Left hindlimb (tissue), 1 donor: Measurements from ENCODE around the gene PLEKHM3.
"Not testable (repeated sequence)": the region's sequence is repeated elsewhere in the genome, so short reads cannot be mapped to it uniquely, and the experiment has no call there.

Source experiments
- DNase-seq: peaks from one replicate; pipeline ENCODE4 v3.0.0-alpha.2; 2018

PLEKHM3 gene

DNA sequence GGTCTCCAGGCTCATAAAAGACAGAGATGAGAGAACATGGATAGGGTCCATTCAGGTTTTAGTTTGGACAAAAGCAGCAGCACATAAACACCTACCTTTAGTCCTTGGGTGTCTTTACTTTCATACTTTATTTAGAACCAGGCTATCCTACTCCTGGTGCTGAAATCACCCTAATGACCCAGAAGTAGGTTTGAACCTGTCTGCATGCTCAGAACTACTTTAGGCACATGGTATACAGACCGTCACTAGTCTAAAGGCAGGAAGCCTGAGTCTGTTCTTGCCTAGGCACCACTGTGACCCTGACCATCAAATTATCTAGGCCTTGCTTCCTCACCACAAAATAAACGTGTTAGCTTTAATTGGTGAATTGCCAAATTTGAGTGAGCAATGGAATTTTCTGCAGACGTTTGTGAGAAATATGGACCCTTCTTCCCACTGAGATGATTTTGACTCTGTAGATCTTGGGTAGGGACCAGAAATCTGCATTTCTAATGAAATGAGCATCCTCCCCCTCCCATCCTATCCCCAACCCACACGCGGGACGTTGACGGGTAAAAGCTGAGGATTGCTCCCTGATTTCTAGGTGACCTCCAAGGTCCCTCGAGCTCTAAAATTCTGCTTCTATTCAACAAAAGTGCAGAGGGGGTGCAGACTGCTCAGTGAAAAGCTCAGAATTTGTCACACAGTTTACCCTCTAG, 75.1 kb downstream of the PLEKHM3 start:
- no peak for DNase-seq

DNA sequence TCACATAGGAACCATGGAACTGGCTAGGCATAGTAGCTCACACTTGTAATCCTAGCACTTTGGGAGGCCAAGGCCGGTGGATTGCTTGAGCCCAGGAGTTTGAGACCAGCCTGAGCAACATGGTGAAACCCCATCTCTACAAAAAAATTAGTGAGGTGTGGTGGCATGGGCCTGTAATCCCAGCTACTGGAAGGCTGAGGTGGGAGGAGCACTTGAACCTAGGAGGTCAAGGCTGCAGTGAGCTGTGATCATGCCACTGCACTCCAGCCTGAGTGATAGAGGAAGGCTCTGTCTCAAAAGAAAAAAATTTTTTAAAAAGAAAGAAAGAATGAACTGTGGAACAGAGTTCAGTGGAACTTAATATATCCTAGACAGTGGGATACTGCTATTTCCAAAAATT, 76.1 kb downstream of the PLEKHM3 start:
- DNase-seq: not testable (repeated sequence)

DNA sequence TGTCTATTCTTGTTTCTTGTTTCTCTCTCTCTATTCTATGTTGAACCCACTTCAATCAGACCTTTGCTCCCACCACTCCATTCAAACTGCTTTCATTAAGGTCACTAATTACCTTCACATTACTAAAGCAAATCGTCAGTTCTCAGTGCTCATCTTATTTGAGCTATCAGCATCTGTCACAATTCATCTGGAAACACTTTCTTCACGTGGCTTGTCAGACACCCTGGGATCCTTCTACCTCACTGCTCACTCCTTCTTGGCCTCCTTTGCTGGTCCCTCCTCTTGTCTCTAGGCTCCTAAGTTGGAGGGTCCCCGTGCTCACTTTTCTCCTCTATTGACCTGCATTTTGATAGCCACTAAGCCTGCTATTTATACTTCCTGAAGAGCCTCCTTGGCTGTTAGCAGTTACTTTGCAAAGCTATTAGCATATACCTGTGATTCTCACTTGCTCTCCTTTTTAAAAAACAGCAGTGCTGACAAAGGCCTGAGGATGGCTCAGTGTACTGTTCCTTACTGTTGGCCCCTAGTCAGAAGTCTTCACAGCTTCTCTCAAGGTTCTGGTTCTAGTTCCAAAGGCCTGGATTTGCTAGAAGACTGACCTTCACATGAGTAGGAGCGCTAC, 80.2 kb downstream of the PLEKHM3 start:
- DNase-seq: no peak

DNA sequence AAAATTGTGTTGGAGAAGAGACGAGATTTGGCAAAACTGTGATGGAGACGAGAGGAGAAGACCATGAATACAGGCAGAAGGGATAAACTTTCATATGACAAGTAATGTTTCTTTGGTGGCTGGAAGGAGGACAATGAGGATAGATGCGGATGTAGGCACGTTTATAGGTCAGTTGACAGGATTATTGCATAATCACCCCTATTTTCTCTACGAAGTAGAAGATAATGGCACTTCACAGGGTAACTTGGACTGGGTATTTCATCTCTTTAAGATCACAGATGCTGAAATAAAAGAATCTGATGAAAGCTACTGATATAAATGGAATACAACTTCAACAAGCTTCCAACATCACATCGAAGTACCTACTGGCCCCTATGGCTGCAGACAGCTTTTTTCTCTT, 81.0 kb downstream of the PLEKHM3 start:
- no peak for DNase-seq

DNA sequence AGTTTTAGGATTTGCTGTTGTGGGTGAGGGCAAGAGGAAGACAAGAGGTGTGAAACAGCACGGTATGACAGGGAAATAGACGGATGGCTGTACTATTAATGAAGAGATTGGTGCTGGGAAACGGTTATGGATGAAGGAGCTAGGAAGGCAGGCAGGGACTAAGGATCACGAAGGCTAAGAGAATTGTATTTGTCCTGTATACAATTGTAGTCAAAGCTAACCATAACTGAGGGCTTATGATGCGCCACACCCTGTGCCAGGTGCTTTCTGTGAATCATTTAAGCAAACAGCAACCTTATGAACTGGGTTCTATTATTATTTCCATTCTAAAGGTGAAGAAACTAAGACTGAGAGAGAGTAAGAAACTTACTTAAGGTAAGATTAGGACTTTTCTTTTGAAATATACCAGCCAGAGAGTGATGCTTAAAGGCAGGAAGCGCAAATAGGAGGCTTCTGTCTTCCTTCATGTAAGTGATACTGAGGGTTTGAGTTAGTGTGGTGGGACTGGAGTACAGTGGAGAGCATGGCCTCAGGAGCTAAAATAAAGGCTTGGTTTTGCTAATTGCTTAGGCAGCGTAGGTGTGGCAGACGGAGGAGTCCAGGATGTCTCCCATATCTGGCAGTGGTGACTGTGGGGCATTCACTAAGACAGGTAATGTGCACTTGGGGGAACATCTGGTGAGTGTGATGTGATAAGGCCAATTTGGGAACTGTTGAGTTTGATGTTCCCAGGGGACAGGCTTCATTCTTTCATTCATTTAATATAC, 85.8 kb downstream of the PLEKHM3 start:
- no peak for DNase-seq

DNA sequence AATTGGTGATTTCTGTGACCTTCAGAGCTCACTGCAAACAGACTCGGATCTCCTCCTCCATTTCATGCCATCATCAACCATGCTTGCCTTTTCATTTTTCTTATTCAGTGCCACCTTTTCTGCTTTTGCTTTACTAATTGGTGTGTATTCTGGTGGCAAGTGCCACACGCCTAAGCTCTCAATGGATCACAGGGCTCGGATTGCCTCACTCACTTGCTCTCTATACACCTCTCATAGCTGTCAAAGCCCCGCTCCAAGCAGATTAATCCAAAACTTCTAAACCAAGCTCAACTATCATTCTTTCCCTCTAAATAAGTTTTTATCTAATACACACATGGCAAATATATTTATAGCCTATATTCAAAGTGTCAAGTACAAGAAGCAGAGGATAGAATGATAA, 86.4 kb downstream of the PLEKHM3 start:
- DNase-seq: no peak

DNA sequence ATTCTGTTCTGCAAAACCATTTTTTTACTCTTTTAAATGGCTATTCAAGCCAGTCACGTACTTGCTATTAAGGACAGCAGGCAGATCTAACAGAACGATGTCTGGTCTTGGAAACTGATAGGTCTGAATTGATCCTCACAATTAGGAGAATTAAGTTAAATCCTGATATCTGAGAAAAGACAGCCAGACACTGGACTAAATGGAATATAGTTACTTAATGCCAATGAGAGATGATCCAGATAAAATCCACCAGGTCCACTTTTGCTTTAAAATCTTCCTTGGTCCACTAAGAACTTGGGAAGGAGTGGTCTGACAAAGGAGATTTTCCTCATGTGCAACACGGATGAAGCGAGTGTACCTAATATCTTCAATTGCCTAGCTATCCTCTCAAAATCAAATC, 86.9 kb downstream of the PLEKHM3 start:
- DNase-seq: no peak

DNA sequence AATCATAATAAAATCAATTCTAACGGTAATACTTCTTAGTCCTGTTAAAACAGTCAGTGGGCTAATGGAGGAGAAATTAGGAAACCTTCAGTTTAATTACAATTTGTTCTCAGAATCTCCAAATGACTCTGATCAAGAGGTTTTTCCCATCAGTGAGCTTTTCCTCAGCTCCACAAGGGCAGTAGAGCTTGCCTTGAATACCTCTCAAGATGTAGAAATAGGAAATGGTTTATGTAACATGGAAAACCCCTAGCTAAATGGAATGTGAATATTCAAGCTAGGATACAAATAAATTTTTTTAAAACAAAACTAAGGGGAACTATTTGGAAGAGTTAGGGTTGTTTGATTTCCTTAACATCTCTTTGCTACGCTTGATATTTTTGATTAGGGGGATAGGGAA, 87.5 kb downstream of the PLEKHM3 start:
- no peak for DNase-seq

DNA sequence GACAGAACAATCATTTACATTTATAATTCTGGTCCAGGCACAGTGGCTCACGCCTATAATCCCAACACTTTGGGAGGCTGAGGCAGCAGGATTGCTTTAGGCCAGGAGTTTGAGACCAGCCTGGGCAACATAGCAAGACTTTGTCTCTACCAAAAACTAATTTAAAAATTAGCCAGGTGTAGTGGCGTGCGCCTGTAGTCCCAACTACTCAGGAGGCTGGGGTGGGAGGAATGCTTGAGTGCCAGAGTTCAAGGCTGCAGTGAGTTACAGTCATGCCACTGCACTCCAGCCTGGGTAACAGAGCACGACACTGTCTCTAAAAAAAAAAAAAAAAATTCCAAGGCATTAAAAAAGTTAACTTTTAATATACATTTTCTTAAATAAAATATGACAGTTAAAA, 88.1 kb downstream of the PLEKHM3 start:
- DNase-seq: no peak

DNA sequence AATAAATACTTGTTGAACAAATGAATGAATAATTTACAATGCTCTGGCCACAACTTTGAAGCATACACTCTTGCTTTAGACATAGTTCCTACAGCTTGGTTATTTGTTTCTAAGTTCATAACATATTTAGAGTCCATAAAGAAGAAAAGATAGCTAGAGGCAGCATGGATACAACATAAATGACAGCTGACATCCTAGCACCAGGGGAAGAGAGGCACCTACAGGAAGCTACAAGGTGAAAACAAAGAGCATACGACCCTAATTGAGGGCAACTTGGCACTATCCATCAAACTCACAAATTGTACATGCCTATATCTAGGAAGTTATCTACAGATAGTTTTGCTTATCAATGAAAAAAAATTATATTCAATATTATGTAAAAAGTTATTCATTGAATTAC, 88.9 kb downstream of the PLEKHM3 start:
- DNase-seq: no peak

DNA sequence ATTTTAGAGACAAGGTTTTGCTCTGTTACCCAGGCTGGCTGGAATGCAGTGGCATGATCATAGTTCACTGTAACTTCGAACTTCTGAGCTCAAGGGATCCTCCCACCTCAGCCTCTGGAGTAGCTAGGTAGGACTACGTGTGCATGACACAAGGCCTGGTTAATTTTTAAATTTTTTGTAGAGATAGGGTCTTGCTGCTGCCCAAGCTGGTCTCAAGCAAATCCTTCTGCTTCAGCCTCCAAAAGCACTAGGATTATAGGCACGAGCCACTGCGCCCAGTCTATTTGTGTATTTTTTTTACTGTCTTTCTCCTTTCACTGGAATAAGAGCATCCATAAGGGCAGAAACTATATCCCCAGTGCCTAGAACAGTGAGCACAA, 89.3 kb downstream of the PLEKHM3 start:
- DNase-seq: no peak

DNA sequence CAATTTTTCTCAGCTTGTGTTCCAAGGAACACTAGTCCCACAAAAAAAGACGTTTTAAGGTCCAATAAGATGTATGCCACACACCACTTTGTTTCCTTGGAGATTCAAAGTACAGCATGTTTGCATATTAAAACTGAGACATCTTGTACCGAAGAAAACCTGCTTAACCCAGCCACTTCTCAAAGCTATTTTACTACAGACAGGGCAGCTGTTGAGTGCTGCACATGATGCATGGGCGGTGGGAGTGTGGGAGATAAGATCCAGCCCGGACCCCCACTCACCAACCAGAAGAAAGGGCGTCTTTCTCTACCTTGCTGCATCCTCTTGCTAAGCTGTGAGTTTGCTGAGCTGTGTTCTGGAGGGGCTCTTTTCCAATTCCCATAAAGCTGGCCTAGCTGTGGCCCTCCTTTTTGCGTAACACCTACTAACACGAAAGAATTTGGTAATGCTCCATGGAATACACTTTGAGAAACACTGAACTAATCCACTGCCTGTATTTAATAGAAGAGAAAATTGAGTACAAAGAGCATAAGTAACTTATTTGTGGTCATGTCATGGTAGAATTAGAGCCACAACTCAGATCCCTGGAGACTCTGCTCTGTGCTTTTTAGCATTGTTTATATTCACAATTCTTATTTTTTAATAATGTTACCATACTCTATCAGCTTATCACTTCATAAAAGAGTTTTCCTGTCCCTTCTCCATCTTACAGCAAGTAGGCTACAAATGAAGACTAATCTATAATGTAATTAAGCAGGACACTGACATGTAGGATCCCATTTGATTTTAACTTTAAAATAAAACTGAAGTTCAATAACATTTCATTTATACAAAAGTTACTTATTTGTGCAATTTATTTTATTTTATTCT, 90.0 kb downstream of the PLEKHM3 start:
- DNase-seq: no peak

DNA sequence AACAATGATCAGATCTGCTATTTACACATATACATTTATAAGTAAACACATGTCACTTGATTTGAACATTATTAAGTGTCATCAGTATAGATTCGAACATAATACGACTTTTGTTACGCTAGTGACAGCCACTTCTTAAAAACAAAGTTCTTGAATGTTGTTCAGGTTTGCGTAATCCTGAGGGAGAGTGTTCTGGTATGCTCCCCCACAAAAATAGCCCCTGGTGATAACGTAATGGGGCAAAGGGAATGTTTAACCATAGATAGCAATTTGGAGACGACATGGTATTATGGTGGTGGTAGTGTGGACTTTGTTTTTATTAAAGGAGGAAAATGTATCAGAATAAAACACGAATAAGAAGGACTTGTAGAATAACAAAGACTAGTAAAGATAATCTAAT, 90.6 kb downstream of the PLEKHM3 start:
- no peak for DNase-seq

DNA sequence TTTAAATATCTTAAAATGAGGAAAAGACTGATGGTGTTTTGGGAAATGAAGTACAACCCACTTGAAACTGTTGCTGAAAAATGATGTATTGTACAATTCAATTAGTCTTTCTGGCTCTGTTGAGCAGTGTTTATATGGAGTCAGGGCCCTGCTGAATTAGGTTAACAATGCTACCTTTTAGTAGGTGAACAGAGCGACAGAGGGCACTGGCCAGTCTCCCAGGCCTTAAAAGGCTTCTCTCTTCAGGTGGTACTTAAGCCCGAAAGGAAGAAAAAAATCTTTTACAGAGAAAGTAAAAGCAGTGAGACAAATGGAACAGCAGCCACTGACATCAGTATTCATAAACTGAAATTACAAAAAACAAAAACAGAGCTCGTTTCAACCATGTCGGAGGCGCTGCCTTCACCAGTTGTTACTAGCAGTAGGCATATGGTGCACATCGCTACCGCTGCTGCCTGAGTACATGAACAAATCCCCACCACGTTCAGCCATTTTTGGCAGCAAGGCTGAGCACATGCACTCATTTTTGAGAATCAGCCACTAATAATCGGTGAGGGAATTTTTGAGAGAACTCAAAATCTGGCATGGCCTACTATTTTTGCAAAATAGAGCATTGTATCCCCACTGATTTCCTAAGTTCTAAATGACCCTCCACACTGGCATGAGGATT, 91.8 kb downstream of the PLEKHM3 start:
- DNase-seq: no peak

DNA sequence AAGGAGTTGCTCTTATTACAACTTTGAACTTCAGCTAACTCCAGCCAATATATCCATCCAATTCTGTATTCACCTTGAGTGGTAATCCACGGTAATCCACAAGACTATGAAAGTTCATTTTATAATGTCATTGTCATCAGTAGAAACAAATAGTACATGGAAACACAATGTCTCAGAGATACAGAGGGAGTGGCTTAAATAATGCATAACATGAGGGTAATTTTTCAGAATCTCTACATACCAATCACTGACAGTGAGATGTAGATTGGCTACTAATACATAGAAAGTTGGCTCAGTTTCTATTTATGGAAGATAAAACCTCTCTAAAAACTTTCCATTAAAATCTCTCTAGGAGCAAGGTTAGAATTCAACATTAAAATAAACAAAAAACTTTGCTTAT, 93.2 kb downstream of the PLEKHM3 start:
- DNase-seq: no peak

DNA sequence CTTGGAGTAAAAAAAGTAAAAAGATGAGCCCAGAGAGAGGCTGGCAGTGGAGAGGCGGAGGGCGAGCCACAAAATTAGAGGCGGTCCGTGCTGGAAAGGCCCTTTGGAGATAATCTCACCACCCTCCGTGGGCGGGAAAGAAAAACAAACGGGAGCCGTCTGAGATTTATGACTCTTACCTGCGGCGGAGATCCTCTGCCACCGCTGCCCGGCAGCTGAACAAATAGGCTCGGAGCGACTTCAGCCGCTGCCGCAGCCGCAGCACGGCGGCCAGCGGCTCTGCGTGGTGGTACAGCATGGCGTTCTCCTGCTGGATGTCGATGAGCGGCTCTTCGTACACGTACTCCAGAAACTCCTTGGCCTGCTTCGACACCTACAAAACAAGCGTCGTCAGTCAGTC, 94.6 kb downstream of the PLEKHM3 start:
- DNase-seq: no peak

DNA sequence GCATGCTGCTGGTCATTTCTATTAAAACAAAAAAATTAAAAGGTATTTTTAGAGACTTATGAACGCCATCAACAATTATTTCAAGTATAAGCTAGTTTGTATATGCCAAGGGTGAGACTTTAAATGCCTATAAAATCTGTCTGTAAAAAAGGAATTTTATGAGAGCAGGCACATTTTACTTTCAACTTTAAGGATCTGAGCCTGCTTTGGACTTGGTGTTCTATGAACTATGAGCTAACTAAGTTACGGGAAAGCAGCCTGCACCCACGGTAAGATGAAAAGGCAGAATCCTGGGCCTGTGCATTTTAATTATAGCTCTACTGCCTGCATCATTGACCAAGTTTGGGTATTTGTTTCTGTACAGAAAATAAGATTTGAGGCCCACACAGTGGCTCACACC, 95.4 kb downstream of the PLEKHM3 start:
- DNase-seq: no peak

DNA sequence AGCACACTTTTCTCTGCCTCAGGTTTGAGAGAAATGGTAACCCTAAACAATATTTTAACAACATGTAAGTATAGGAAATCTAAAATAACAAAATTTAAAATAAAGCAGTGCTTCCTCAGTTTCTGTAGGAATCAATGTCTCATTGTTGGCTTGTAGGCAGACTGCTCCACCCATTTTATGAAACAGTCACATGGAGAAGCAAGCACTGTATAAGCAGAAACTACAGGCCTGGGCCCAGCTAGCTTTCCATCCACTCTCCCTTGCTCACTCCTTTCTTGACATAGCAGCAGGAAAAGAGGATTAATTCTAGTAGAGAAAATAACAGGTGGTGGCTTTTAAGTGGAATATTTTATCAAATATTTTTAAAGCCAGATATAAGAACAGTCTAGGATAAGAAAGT, 97.2 kb downstream of the PLEKHM3 start:
- no peak for DNase-seq

DNA sequence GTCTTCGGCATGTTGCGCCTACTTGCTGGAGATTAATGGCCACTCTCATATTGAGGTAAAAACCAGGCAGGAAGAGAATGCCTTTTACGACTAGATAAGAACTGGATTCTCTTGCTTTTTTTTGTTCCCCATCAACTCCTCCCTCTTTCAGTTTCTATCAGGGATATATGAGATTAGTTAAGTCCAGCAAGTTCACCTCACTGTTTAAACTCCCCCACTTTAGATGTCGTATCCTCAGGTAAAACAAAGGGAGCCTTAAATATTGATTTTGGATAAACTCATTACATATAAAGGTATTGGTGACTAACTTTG, 98.4 kb downstream of the PLEKHM3 start:
- no peak for DNase-seq

DNA sequence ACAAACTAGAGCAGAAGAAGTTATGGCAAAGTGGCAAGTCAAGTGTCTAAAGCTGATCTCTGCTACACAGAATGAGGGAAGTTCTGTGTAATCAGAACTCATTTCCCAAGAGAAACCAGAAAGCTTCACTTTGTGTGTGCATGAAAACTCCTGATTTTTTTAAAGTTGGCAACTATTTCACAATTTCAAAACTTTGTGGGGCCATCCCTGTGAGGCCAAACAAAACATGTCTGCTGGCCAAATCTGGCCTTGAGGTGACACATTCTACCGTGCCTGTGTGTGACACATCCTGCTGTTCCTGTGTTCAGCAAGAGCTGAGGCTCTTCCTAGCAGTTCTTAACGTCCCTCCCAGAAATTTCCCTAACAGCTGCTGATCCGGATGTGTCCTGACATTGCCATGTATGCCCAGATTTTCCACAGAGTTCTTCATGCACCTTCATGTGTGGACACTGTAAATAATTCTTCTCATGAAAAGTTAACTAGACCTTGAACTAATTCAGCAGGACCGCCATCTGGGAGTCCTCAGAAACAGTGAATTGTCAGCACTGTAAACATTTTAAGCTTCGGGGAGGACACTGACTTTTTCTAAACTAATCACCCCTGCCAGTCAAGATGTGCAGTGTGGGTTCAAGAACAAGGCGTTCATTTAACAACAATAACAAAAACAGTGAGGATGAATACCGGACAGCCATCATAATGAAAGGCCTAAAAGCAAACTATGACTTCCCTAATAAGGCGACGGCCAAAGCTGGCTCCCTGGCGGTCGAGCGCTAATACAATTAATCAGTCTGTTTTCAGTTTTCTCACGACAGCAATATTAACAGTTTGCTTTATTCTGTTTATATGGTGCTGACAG, 99.0 kb downstream of the PLEKHM3 start:
- DNase-seq: no peak

DNA sequence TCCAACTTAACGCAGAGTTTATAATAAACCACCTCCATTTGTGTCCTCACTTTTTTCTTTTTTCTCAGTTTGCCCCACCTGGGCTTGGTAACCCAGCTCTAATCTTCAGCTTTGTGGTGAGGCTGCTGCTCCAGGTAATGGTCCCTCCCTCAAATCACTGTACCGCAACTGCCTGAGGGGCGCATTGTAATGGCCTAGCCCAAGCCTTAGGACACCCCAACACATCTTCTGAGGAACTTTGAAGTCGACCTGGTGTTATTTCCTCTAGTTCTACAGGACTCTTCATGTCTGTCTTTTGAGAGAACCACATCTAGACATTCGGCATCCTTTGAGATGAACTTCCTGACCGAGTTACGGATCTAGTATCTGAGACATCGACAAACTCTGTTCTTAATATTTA, 99.7 kb downstream of the PLEKHM3 start:
- DNase-seq: no peak

DNA sequence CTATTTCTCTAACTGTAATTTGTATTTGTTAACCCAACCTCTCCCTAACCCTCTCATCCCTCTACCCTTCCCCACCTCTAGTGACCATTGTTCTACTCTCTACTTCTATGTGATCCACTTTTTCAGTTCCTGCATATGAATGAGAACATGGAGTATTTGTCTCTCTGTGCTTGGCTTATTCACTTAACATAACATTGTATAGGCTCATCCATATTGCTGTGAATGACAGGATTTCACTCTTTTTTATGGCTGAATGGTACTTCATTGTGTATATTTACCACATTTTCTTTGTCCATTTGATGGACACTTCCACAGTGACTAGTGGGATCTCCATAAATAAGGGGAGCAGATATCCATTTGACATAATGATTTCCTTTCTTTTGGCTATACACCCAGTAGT, 103.7 kb downstream of the PLEKHM3 start:
- no peak for DNase-seq
